Fibroblast of skin of left quadriceps (primary cell): ENCODE measurements around the gene PALM.
"Not testable (repeated sequence)": the region's sequence is repeated elsewhere in the genome, so short reads cannot be mapped to it uniquely, and the experiment has no call there.

Source experiments
- DNase-seq, 2 experiments: peaks; one replicate each; pipeline ENCODE4 v3.0.0-alpha.2; 2013; ENCODE audit warnings: low read depth in 2 of 2

PALM gene

GRCh38 chr19:709196-709964, 645 bp downstream of the PALM start:
- DNase-seq, result no peak

DNA sequence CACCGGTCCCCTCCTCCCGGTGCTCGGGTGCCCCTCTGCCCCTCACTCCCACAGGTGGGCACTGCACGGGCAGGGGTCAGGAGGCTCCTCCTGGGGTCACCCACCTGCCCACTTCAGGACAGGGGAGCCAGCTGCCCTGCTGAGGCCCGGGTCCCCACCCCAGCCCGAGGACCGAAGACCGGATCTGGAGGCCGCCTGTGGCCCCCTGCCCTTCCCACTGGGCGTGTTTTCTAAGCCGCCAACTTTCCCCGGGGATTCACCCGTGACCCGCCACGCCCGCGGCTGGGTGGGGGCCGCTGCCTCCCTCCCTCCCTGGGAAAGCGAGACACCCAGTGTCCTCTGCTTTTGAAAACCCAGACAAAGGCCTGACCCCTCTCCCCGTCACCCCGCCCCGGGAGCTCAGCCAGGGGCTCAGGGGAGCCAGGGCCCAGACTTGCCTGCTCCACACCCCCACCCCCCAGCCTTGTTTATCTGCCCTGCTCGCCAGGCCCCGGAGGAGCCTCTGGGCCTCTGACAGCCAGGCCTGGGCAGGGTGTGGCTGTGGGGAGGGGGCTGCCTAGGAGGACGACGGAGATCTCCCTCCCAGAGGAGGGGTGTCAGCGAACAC, 1.3 kb downstream of the PALM start:
- no peak for DNase-seq

DNA sequence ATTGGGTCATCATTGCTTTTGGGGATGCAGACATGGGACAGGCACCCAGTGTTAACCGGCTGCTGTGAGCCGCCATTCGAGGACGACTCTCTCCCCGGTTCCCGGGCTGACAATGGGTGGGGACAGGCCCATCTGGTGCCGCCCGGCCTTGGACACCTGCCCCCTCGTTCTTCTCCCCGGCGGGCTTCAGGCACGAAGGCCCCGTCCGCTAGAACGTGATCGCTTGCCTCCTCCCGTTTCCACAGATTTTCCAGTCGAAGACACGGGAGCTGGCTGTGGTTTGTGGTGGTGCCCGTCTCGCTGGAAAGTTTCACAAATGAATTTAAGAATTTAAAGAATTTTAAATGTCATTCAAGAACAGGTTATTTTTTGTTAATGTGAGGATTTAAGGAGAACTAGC, 2.0 kb downstream of the PALM start:
- no peak for DNase-seq

- DNase-seq, result no peak
These were observed 2.5 kb downstream of the PALM start for GRCh38 chr19:711254-711653.

DNA sequence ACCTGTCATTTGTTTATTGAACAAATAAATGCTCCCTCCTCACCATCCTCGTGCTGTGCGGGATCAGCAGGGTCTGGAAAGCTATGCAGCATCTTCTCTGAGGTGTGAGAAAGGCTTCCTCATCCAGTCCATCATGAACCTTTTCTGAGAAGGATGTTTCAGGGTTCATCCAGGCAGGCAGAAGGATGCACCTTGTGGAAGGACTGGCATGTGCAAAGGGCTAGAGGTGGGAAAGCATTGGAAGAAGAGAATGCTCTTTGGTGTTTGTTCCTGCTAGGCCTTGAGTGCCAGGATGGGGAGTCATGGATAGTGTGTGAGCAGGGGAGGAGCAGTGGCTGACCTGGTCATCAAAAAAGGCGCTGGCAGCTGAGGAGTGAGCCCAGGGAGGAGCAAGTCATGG, 6.6 kb downstream of the PALM start:
- no peak for DNase-seq

DNA sequence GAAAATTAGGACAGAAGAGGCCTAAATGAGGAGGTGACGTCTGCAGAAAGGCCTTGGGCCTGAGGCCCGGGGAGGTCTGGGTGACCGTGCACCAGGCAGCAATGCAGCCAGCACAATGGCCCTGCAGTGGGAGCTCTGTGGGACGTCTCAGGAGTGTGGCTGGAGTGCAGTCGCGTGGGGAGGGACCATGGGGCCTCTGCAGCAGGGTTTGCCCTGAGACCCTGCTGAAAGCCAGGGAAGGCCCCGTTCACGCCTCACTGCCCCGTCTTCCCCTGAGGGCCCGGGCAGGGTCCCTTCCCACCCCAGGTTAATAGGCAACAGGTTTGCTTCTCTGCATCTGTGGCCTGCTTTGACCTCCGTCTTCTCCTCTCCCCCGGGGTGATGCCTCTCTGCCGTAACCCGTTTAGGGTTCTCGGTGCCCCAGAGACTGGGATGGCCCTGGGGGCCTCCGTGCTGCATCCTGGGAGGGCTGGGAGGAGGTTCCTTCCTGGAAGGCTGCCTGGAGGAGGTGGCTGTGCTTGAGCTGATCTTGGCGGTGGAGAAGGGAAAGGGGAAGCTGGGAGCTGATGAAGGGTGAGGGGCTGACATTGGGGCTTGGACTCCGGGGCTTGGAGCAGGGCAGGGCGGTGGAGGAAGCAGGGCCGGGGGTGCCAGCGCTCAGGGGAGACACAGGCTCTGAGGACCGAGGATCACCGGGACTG, 9.7 kb downstream of the PALM start:
- no peak for DNase-seq

DNA sequence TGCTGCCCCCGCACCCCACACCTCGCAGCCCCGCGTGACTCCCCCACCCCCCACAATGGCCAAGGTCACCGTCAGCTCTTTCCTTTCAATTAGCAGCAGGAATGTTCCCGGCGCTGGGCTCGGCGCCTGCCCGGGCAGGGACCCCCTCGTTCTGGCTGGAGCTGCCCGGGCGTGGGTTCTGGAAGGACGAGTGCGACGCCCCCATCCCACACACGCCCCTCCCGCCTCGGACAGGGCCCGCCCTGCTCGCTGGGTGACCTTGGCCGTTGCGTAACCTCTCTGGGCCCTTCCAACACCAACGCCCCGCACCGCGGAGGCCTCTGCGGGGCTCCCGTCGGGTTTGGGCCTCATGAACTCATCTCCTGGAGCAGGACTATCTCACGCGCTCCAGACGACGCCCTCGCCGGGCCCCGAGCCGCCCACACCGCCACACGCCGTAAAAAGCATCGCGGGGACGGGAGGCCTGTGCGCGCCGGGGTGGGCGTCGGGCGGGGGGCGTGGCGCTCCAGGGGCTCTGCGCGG, 10.3 kb downstream of the PALM start:
- DNase-seq, result no peak

DNA sequence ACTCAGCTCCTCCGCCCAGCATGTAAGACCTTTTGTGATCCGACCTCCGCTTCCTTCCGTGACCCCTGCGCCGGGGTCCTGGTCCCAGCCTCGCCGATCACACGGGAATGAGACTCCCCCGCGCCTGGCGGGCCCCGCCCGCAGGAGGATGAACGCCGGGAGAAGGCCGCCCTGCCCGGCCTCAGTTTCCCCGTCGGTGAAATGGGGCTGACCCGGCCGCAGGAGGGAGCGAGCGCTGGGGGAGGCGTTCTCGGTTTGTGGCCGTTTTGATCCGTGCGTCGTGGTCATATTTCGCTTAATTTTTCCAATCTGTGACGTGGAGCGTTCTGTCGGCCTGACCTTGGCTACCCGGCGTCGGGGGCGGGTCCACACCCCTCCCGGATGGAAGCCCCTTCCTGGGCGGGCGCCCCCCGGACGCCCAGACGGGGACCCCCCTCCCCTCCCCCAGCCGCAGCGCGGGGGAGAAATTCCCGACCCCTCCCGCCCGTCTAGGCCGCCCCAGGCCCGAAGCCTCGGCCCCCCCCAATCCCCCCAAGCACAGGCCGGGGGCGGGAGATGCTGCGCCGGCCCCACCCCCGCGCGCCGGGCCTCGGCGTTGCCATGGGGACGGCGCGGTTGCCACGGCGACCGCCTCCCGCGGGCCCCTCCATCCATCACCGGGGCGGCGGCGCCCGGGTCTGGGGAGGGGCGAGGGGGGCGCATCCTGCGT, 11.1 kb downstream of the PALM start:
- no peak for DNase-seq

GRCh38 chr19:720345-721160, 11.8 kb downstream of the PALM start:
- DNase-seq, result no peak

DNA sequence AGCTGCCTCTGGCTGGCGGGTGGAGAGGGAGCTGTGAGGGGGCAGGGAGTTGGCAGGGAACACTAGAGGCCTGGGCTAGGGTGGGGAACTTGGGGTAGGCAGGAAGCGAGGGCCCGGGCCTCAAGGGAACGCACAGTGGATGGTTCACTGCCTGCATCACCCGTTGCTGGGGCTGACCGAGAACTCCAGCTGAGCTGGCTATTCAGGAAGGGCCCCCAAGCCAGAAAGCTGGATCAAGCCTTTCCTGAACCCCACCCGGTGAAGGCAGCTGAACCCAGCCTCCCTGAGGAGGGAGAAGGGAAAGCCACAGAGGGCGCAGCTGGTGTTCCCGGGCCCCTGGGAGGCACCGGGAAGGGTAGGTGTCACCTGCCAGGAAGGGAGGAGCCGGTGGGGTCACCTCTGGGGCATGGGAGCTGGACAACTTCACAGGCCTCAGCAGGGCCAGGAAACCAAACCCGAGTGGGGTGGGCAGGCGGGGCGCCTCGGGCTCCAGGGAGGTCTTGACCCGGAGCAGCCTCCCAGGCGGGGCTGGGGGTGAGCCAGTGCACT, 13.9 kb downstream of the PALM start:
- DNase-seq, result no peak

GRCh38 chr19:723247-723646, 14.5 kb downstream of the PALM start:
- no peak for DNase-seq

GRCh38 chr19:723714-724113, 15.0 kb downstream of the PALM start:
- no peak for DNase-seq

GRCh38 chr19:725461-726089, 16.8 kb downstream of the PALM start:
- DNase-seq, result no peak

DNA sequence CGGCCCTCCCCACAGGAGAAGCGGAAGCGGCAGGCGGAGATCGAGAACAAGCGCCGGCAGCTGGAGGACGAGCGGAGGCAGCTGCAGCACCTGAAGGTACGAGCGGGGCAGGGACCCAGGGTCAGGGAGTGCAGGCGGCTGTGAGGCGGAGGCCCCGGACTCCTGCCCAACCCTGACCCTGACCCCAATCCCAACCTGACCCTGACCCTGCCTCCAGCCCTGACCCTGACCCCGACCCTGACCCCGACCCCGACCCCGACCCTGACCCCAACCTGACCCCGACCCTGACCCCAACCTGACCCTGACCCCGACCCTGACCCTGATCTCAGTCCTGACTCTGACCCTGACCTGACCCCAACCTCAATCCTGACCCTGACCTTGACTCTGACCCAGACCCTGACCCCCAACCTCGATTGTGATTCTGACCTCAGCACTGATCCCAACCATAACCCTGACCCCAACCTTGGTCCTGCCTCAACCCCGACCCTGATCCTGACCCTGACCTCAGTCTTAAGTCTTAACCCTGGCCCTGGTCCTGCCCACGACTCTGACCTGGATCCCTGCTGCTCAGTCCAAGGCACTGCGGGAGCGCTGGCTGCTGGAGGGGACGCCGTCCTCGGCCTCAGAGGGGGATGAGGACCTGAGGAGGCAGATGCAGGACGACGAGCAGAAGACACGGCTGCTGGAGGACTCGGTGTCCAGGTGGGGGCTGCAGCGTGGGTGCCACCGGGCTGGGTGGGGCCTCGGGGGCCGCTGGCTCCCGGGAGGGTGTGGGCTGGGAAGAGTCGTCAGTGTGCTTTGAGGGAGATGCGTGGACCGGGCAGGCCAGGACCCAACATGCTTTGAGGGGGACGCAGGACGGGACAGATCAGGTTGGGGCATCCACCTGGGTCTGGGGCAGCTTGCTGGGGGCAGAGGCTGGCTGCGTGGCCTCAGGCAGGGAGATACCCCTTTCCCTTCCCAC, 18.5 kb downstream of the PALM start:
- no peak for DNase-seq

GRCh38 chr19:728011-728410, 19.3 kb downstream of the PALM start:
- no peak for DNase-seq

DNA sequence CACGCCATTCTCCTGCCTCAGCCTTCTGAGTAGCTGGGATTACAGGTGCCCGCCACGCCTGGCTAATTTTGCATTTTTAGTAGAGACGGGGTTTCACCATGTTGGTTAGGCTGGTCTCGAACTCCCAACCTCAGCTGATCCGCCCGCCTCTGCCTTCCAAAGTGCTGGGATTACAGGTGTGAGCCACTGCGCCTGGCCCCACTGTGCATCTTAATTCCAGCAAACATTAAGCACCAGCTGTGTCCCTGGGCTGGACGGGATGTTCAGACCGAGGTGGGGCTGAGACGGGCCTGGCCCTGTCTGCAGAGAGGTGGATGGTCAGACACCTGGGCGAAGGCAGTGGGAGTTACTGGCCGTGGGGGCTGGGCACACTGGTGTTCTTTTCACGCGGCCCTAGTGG, 20.8 kb downstream of the PALM start:
- not testable (repeated sequence) for DNase-seq

DNA sequence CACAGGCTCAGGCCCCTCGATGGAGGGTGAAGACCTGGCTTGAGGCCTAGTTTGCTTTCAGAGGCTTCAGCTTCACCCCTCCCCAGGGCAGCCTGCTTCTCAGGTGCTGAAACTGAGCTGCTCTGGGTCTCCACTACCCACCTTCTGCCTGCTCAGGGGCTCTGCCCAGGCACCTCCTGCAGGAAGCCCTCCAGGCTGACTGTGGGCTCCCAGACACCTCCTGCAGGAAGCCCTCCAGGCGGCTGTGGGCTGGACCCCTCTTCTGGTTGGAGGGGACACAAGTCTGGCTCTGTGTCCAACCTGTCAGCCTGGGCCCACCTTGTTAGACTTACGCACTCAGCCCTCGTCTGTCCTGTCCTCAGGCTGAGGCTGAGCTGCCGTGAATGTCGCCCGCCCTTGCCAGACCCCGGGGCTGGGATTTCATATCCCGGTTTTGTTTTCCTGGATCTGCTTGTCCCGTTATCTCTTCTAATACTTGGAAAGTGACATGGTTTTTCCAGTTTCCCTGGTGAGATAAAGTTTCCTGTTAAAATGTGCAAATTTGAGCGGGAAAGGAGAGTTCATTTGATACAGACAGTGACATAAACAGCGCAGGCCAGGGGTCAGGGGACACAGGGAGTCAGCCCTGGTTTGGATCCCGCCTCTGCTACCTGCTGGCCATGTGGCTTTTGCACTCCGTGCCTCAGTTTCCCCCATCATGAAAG, 21.4 kb downstream of the PALM start:
- no peak for DNase-seq

GRCh38 chr19:731000-731399, 22.3 kb downstream of the PALM start:
- no peak for DNase-seq
